HepG2 (cell line): ENCODE results near the gene LRRC8D. TPM values are rescaled to one million over a fixed set of nuclear protein-coding genes. Genes with fewer than 3 reads are reported as not detected.

Experiments
- ATAC-seq: fragments of 200-7000 bp; cut with Tn5 transposase; 3 replicates; pipeline ENCODE4 v1.9.1; 2020; ENCODE audit warnings: mild to moderate bottlenecking, moderate library complexity
- BruUV-seq: library from RNA; stranded (reverse); fragments of 400-500 nt; replicated peaks from 2 replicates; lab custom pipeline; 2021; lab: Mats Ljungman, UMichigan
- CTCF ChIA-PET: fragments of 300-600 bp; formaldehyde crosslinking; extraction: SDS; loops from one replicate; lab custom pipeline; 2021; ENCODE audit warnings: low total read pairs, inconsistent platforms, low intra/inter-chr PET ratio; lab: Yijun Ruan, JAX
- POLR2A ChIA-PET: fragments of 350-600 bp; sonication (Branson Sonifier 250); formaldehyde crosslinking; loops from one replicate; lab custom pipeline; 2020; ENCODE audit warnings: antibody characterized with exemption, inconsistent platforms; lab: Yijun Ruan, JAX
- DNase-seq: peaks from one replicate; pipeline ENCODE4 v3.0.0-alpha.2; 2015; ENCODE audit warnings: low spot score
- FAIRE-seq: peaks from 3 replicates; lab custom pipeline; 2011; peaks lifted over from hg19 to GRCh38; lab: Jason Lieb, UNC
- H2AFZ ChIP-seq: one replicate; pipeline ENCODE4 v1.6.1; 2011; ENCODE audit warnings: low read length, inconsistent platforms
- H3K27ac ChIP-seq: fragments of 300-600 bp; 3 replicates; pipeline ENCODE4 v1.8.0; 2011; ENCODE audit warnings: mixed run types, mild to moderate bottlenecking, mixed read lengths, low read length, inconsistent platforms; ENCODE audit not compliant: insufficient read depth; ENCODE audit errors: extremely low read length
- H3K27me3 ChIP-seq, 2 experiments: fragments of 200-600 bp in 1 of 2; 2 replicates in 1 of 2; 3 replicates in 1 of 2; pipeline versions ENCODE4 v1.6.0 to v1.8.0; 2011; ENCODE audit warnings: low read length in 2 of 2, mild to moderate bottlenecking in 2 of 2, moderate library complexity in 2 of 2, inconsistent platforms in 1 of 2; ENCODE audit not compliant: insufficient read depth in 2 of 2, control insufficient read depth in 1 of 2
- H3K36me3 ChIP-seq, 2 experiments: fragments of 200-600 bp in 1 of 2; replicated peaks in 1 of 2; 2 replicates in 1 of 2; 3 replicates in 1 of 2; pipeline versions ENCODE4 v1.5.1 to v1.8.0; 2011; ENCODE audit warnings: low read length in 2 of 2, inconsistent platforms in 1 of 2; ENCODE audit not compliant: insufficient read depth in 2 of 2, control insufficient read depth in 1 of 2
- H3K4me1 ChIP-seq: 2 replicates; pipeline ENCODE4 v1.5.1; 2012; ENCODE audit warnings: low read length, inconsistent platforms; ENCODE audit not compliant: insufficient read depth
- H3K4me2 ChIP-seq: 2 replicates; pipeline ENCODE4 v1.6.0; 2011; ENCODE audit warnings: low read depth, low read length, inconsistent platforms
- H3K4me3 ChIP-seq, 3 experiments: fragments of 200-600 bp in 1 of 3; sonication (generic), shearing (Covaris generic) in 1 of 3; replicated peaks in 1 of 3; 2 replicates each; pipeline ENCODE4 v1.5.1; 2011 to 2016; ENCODE audit warnings: low read length in 3 of 3, inconsistent platforms in 2 of 3, low read depth in 2 of 3, mild to moderate bottlenecking in 2 of 3, control low read depth in 1 of 3, mixed read lengths in 1 of 3; ENCODE audit not compliant: insufficient read depth in 1 of 3
- H3K79me2 ChIP-seq: one replicate; pipeline ENCODE4 v1.6.1; 2011; ENCODE audit warnings: low read length, inconsistent platforms; ENCODE audit not compliant: insufficient read depth
- H3K9ac ChIP-seq: 2 replicates; pipeline ENCODE4 v1.6.0; 2011; ENCODE audit warnings: mild to moderate bottlenecking, low read depth, low read length, inconsistent platforms; ENCODE audit not compliant: insufficient read depth
- H3K9me3 ChIP-seq: 2 replicates; pipeline ENCODE4 v1.5.1; 2012; ENCODE audit warnings: mild to moderate bottlenecking, low read length
- H4K20me1 ChIP-seq: 2 replicates; pipeline ENCODE4 v1.6.0; 2011; ENCODE audit warnings: inconsistent platforms, mild to moderate bottlenecking, low read length, moderate library complexity; ENCODE audit not compliant: insufficient read depth
- FOSL2 ChIP-seq: sonication (generic); formaldehyde crosslinking; IDR thresholded peaks from 2 replicates; pipeline ENCODE4 v1.4.0; 2020; ENCODE audit warnings: missing genetic modification reagents
- HMG20A ChIP-seq: IDR thresholded peaks from 2 replicates; pipeline ENCODE4 v1.6.1; 2016; ENCODE audit warnings: borderline replicate concordance
- IKZF1 ChIP-seq: fragments of 450-650 bp; IDR thresholded peaks from 2 replicates; pipeline ENCODE4 v1.7.1; 2016
- SOX13 ChIP-seq, 3 experiments: fragments of 450-650 bp in 1 of 3; sonication (generic) in 1 of 3; formaldehyde crosslinking in 1 of 3; IDR thresholded peaks in 2 of 3; conservative IDR thresholded peaks in 1 of 3; 2 replicates each; pipeline versions ENCODE4 v1.5.0 to v1.6.1; 2016 to 2020; ENCODE audit warnings: antibody characterized with exemption in 1 of 3, mild to moderate bottlenecking in 1 of 3, missing compliant biosample characterization in 1 of 3, missing genetic modification reagents in 1 of 3, moderate library complexity in 1 of 3
- ZNF567 ChIP-seq: sonication (generic); formaldehyde crosslinking; IDR thresholded peaks from 2 replicates; pipeline ENCODE4 v1.8.1; 2023; ENCODE audit warnings: mild to moderate bottlenecking, missing genetic modification reagents, borderline replicate concordance
- WGBS: methylation state at CpG from one replicate; pipeline ENCODE4 v1.1.6; 2017; ENCODE audit warnings: low lambda C conversion rate; 5-methylcytosine and 5-hydroxymethylcytosine counted together
- in situ Hi-C: cut with HindIII; loops from 2 replicates; pipeline ENCODE4 v1.10.0; 2017; ENCODE audit warnings: low pct_unique_long_range_greater_than_20kb; ENCODE audit not compliant: extremely low pct_ligation_motif_present
- intact Hi-C: fragments of 100-400 bp; cut with micrococcal nuclease; formaldehyde crosslinking; loops from one replicate; pipeline ENCODE4 v1.10.0; 2022; ENCODE audit not compliant: unreplicated experiment
- polyA plus RNA-seq, 8 experiments: library from polyadenylated mRNA; depleted of rRNA in 3 of 8; stranded (reverse) in 7 of 8; unstranded in 1 of 8; fragments of >200 nt; fragmentation: Illumina TruSeq in 4 of 8; extraction: Trizol in 4 of 8; gene quantifications; 2 replicates each; pipeline versions ENCODE4 v1.2.1 to v1.2.3, GENCODE V29; 2011 to 2016; ENCODE audit warnings: low read depth in 4 of 8, missing spikeins in 1 of 8, mixed read lengths in 1 of 8; ENCODE audit not compliant: insufficient read depth in 1 of 8
- total RNA-seq, 5 experiments: library from RNA; depleted of rRNA; stranded (reverse); fragments of >200 nt; fragmentation: Illumina TruSeq; extraction: Trizol; gene quantifications; 2 replicates each; pipeline ENCODE4 v1.2.3, GENCODE V29; 2016; ENCODE audit warnings: low read depth in 1 of 5
- TF ChIP-seq, protein P1 (sequence below): sonication (generic); formaldehyde crosslinking; IDR thresholded peaks from 2 replicates; pipeline ENCODE4 v1.4.0; 2020; ENCODE audit warnings: missing genetic modification reagents

The LRRC8D gene
- total and polyA plus RNA-seq, 2 of the 13 experiments (the other 11 are each of a cell fraction or from before 2014, with no cell fraction given), result 29.9 to 45.5 TPM

DNA sequence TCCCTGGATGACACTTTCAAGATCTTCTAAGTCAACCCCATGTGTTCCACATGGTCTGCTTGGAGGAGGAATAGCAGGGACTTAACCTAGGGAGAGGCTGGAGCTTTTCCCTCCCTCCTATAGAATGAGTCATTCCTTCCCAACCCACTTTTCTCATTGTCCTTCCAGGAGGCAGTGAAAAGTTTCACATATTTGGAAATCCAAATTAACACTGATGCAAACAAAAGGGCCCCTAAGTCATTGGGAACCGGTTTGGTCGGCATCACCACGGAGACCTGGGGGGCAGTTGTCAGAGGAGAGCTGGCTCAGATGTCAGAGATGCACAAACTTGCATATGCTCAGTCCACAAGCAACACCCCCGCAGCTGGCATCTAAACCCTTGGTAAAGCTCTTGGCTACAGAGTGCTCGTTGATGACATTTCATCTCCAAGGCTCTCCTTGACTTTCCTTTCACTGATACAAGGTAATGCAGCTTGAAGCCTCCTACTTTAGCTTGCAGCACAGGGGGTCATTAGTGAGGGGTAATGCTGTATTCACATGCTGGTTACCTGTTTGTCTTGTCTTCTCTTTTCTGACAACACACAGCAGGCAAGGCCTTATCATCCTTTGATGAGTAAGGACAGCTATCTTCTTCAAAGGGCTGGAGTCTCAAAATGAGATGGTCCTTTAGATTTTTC is 12.3 kb upstream of the LRRC8D start:
- Histone ChIP-seq H3K4me1 (peaks cover 60% of the 10 kb centered on the region), H4K20me1 (no peaks in the 10 kb centered on the region), H3K9me3 (no peaks in the 10 kb centered on the region), H3K27ac (no peak overlapping the region), H3K9ac (no peak overlapping the region), H3K4me3 (no peak overlapping the region), H3K4me2 (no peak overlapping the region), H3K79me2 (no peaks in the 10 kb centered on the region), H2AFZ (no peak overlapping the region), H3K36me3 (no peaks in the 10 kb centered on the region), H3K27me3 (no peaks in the 10 kb centered on the region; a peak in 1 of 5 replicates)
- intact Hi-C loops, result loop anchor here (10.0 kb wide), 1 partner anchor 146 kb away; no protein-coding TSS in a partner anchor
- TF ChIP-seq SOX13 (IDR thresholded peaks at IDR 0.05) (no peak), SOX13 (CRISPR knock-in tag; conservative IDR thresholded peaks at IDR 0.05 in 1 of 2, IDR thresholded peaks at IDR 0.05 in 1 of 2) (peak in 1 of 2 experiments; percentile 15; a peak in 1 of 4 replicates), FOSL2 (CRISPR knock-in tag) (peak; percentile 55; the same call in 1 of the 2 replicates), HMG20A (CRISPR knock-in tag) (no peak), IKZF1 (no peak), ZNF567 (CRISPR knock-in tag) (no peak)
- TF ChIP-seq, protein P1, sequence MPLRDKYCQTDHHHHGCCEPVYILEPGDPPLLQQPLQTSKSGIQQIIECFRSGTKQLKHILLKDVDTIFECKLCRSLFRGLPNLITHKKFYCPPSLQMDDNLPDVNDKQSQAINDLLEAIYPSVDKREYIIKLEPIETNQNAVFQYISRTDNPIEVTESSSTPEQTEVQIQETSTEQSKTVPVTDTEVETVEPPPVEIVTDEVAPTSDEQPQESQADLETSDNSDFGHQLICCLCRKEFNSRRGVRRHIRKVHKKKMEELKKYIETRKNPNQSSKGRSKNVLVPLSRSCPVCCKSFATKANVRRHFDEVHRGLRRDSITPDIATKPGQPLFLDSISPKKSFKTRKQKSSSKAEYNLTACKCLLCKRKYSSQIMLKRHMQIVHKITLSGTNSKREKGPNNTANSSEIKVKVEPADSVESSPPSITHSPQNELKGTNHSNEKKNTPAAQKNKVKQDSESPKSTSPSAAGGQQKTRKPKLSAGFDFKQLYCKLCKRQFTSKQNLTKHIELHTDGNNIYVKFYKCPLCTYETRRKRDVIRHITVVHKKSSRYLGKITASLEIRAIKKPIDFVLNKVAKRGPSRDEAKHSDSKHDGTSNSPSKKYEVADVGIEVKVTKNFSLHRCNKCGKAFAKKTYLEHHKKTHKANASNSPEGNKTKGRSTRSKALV (CRISPR knock-in tag), result no peak
- DNase-seq (peak; percentile 44), ATAC-seq (no peak), FAIRE-seq (peak; percentile 15)
- CTCF ChIA-PET, result no interaction called here
- WGBS, result 80% methylated on average over 2 of the region's 5 CpGs
- in situ Hi-C loops, result loop anchor here (5.0 kb wide), 1 partner anchor 184 kb away; no protein-coding TSS in a partner anchor
- POLR2A ChIA-PET, result interaction anchor here (1.1 to 2.0 kb wide), 2 partner anchors 12 to 34 kb away, joined by 3 to 13 read pairs; partner anchors contain the start of gene LRRC8D
- no TSS peak for BruUV-seq
